Measurements from ENCODE around the gene NARF.

NARF gene

GRCh38 chr17:82434216-82434565 lies 24.4 kb upstream of the NARF start:
- no peak for DNase-seq

DNA sequence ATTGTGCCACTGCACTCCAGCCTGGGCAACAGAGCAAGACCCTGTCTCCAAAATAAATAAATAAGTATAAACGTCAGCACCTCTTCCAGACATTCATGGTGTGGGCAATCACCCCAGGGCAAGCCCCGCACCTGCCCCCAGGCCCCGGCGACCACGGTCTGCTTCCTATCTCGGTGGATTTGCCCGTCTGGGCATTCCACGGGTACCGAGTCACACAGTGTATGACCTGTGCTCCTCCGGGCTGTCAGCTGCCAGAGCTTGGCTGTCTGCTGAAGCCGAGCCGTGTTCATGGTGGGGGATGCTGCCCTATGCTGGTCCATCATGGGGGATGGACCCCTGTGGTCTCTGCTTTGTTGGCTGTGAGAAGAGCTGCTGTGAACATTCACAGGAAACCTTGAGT lies 23.4 kb upstream of the NARF start:
- DNase-seq: no peak

DNA sequence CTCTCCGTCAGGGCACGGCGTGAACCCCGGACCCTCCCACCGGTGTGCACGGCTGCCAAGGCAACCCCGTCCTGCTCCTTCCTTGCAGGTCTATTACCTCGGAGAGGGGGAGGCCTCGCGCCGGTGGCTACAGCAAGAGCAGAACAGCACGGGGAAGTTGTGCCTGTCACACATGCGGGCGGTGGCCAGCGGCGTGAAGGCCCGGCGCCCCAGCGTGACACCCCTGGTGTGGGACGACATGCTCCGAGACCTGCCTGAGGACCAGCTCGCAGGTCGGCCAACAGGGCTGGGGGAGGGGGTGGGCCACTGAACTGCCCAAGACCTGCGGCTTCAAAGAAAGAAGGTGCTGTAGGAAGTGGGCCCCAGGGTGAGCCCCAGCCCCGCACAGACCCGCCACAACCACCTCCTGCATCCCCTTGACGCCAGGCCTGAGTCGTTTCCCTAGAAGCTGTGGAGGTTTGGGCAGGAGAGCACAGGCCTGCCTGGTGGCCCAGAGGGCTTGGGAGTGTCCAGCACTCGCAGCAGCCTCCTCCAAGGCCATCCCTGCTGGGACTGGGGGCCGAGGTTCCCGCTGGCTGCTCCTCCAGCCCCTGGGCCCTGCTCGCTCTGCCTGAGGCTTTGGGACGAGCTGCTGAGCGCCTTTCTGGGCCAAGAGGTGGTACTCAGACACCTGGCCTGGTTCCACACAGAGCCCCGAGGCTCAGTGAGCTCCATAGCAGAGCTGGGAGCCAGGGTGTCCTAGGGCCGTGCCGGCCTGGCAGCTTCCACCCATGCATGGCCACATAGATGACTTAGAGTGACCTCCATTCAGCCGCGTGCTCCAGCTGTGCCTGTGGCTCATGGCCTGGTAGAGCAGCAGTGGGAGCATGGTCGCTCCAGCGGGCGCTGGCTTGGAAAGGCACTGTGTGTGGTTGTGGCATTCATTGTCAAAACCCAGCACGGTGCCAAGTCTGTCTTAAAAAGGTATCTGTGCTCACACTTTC lies 22.6 kb upstream of the NARF start:
- DNase-seq: no peak

- DNase-seq: no peak
Measured at GRCh38 chr17:82436601-82437324, 21.8 kb upstream of the NARF start.

GRCh38 chr17:82437325-82437668 lies 21.2 kb upstream of the NARF start:
- no peak for DNase-seq

DNA sequence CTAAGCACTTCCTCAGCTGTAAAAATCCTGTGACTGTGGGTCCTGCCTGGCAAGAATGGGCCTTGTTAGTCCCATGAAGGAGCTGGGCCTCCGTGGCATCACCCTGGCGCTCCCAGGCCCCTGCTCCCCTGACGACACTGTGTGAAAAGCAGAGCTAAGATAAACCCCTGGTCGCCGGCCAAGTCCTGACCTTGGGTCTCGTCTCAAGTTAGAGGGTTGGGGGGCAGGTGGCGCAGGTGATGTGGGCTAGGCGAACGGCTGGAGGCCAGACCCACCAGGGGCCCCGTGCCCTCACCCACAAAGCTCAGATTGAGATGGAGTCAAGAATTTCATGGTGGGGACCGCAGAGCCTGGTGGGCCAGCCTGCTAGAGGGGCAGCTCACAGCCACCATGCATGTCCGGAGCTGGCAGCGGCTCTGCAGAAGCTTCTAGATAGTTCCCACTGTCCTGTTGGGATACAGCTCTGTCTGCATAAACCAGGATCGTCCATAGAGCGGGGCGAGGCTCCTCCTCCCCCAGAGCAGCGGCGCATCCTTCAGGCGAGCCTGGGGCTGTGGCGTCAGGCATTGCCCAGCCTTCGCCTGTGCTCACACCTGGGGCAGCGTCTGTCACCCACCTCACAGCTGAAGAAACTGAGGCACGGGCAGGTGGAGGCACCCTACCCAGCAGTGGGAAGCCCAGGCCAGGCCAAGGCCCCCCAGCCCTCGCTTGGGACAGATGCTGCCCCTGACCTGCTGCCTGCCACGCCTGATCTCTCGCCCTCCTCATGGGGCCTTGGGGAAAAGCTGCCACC lies 19.9 kb upstream of the NARF start:
- DNase-seq: no peak

DNA sequence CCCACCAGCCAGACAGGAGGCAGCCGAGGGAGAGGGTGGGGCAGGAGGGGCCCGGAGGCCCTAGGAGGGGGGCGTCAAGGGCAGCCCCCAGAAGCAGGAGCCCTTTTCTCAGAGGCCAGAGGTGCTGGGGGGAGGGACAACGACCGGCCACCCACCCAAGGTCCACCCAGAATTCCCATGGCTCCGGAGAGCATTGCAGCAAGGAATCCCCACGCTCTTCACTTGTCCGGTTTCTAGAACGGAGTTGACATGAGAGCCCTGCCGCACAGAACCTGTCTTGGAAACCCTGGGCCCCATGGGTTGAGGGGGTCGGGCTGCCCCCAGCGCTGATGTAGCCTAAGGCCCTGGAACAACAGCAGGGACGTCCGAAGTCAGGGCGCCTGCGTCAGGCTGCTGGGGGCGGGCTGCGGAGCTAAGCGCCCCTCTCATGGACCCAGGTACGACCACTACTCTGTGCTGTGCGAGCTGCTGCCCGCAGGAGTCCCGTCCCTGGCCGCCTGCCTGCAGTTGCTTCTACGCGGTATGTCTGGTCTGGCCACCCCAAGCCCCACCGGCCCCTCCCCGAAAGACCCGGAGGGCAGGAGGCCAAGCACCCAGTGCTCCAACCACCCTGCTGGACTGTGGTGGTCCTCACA lies 19.2 kb upstream of the NARF start:
- DNase-seq: no peak

GRCh38 chr17:82439829-82440365 lies 18.6 kb upstream of the NARF start:
- no peak for DNase-seq

- no peak for DNase-seq
Measured at GRCh38 chr17:82440469-82440981, 18.0 kb upstream of the NARF start.

DNA sequence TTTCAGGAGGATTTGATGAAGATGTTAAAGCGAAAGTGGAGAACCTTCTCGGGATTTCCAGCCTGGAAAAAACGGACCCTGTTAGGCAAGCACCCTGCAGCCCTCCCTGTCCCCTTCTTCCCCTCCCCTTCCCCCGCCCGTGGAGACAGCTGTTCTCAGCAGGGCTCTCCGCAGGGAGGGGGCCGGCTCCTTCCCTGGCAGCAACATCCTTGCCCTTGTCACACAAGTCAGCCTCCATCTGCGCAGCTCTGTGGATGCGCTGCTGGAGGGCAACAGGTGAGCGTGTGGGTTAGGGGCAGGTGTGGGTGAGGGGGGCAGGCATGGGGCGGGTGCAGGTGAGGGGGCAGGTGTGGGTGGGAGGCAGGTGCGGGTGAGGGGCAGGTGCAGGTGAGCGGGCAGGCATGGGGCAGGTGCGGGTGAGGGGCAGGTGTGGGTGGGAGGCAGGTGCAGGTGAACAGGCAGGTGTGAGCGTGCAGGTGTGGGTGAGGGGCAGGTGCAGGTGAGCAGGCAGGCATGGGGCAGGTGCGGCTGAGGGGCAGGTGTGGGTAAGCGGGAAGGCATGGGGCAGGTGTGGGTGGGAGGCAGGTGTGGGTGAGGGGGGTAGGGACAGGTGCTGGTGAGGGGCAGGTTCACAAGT lies 17.4 kb upstream of the NARF start:
- DNase-seq: peak; percentile 41

- DNase-seq: no peak
Measured at GRCh38 chr17:82441691-82442487, 16.7 kb upstream of the NARF start.

DNA sequence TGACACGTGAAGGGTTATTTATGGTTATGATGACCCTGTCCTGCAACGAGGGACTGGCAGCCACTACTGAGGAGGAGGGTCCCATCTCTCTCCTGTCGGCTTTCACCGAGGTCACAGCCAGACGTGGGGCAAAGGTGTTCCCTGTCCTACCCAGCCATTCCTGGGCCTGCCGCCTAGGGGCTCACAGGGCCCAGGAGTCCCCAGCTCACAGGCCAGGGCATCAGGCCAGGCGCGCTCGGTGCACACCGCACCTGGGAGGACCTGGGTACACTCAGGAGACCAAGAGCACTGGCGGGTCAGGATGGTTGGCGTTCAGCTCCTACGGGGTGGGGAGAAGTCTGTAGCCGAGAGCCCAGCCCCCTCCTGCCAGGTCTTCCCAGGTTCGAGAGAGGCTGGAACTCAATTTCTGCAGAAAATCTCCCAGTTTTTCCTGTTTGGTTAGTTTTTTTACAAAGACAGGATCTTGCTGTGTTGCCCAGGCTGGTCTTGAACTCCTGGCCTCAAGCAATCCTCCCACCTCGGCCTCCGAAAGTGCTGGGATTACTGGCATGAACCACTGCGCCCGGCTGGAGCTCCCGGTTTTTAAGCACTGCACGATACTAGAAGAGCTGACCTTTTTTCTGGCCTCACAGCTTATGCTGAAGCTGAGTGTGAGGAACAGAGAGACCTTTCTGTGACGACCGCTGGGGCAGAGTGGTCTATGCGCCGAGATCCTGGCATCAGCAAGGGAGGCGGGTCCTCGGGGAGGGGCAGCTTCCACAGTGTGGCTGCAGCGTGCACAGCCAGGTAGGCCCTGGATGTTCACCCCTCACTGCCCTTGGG lies 15.7 kb upstream of the NARF start:
- no peak for DNase-seq

DNA sequence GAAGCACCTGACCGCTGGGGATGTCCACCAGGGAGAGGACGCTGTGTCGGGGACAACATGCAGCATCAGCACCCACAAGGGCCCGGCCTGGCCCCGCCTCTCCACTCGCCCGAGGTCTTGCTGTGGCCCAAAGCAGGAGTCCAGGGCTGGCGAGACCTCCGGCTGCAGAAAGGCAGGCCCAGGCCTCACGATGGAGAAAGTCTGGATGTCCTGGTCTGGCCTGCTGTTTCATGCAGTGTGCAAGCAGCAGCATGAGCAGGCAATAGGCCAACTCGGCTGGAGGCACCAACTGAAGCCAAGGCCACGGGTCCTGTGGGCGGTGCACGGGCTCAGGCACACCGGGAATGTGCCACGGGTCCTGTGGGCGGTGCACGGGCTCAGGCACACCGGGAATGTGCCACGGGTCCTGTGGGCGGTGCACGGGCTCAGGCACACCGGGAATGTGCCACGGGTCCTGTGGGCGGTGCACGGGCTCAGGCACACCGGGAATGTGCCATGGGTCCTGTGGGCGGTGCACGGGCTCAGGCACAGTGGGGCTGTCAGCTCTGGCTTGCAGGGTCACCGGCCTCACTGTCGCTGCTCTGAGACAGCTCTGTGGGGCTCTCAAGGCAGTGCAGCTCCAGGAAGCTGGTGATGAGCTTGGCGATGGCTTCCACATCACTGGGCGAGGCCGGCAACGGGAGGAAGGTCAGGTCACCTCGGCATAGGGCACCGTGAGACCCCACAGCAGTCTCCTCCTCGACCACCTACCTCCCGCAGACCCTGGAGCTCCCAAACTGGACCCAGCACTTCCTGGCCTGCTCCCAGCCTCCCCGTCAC lies 14.9 kb upstream of the NARF start:
- DNase-seq: no peak

GRCh38 chr17:82444284-82444893 lies 14.2 kb upstream of the NARF start:
- DNase-seq: no peak

DNA sequence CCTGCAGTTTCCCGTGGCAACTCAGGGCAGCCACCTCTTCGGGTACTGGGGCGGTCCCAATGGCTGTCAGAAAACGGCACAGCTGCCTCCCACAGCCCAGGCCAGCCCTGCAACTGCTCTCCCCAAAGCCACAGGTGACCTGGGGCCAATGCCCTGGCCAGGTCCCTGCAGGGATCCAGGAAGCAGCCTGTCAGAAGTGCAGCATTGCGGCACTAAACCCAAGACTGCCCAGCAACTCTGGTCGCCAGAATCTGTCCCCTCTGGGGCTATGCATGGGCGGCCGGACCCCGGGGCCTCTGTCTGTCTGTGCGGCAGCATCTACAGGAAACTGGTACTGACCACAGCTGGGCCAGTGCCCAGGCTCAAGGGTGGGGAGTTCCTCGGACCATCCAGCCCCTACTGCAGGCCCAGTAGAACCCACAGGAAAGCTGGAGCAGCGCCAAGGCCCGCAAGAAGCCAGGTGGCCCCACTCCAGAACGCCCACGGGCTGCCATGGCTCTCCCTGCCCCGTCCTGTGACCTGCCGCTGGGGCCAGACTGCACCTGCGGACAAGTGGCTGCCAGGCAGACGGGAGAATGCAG lies 13.5 kb upstream of the NARF start:
- DNase-seq: no peak

GRCh38 chr17:82445542-82445941 lies 13.0 kb upstream of the NARF start:
- no peak for DNase-seq

DNA sequence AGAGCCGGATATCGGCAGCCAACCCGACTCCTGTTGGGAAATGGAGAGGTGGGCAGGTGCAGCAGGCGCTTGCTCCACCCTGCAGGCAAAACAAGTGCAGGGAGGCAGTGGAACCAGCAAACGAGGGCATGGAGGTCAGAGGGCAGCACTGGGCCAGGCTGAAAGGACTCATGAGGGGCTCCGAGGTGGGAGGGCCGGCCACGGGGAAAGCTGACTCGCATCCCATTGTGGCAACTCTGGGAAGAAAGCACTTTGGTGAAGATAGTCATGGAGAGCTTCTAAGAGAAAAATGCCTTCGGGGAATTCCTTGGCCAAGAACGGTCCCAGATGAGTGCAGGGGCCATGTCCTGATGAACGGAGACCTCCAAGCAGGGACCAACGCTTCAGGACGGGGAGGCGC lies 12.4 kb upstream of the NARF start:
- DNase-seq: no peak

GRCh38 chr17:82446649-82447048 lies 11.9 kb upstream of the NARF start:
- no peak for DNase-seq

Data from NCI-H1105 treated with DMSO at 0.1 percent for 48 hours (cell line).